AG09319 (cell line): ENCODE measurements around the gene AAMDC.
"Not testable (repeated sequence)": the region's sequence is repeated elsewhere in the genome, so short reads cannot be mapped to it uniquely, and the experiment has no call there.

ENCODE experiments used
- DNase-seq: peaks from one replicate; pipeline ENCODE4 v3.0.0-alpha.2; 2010; ENCODE audit warnings: low read depth; ENCODE audit errors: extremely low read depth
- CTCF ChIP-seq: IDR thresholded peaks from 2 replicates; pipeline ENCODE4 v1.5.1; 2011; ENCODE audit warnings: low read depth, mild to moderate bottlenecking, inconsistent platforms, low read length, moderate library complexity

The AAMDC gene

GRCh38 chr11:77884829-77885190 lies 63.9 kb downstream of the AAMDC start:
- no peak for DNase-seq
- TF ChIP-seq CTCF = no peak

GRCh38 chr11:77886401-77886800 lies 65.5 kb downstream of the AAMDC start:
- TF ChIP-seq CTCF = no peak
- DNase-seq = no peak

- DNase-seq = not testable (repeated sequence)
These were observed 68.1 kb downstream of the AAMDC start for GRCh38 chr11:77889045-77889444.

- not testable (repeated sequence) for DNase-seq
These were observed 69.2 kb downstream of the AAMDC start for GRCh38 chr11:77890100-77890614.

- DNase-seq = not testable (repeated sequence)
These were observed 69.7 kb downstream of the AAMDC start for GRCh38 chr11:77890619-77891056.

- DNase-seq = not testable (repeated sequence)
These were observed 70.3 kb downstream of the AAMDC start for GRCh38 chr11:77891256-77891655.

- DNase-seq = not testable (repeated sequence)
These were observed 70.8 kb downstream of the AAMDC start for GRCh38 chr11:77891703-77892102.

- not testable (repeated sequence) for DNase-seq
These were observed 74.0 kb downstream of the AAMDC start for GRCh38 chr11:77894949-77895348.

GRCh38 chr11:77908835-77909234 lies 87.9 kb downstream of the AAMDC start:
- TF ChIP-seq CTCF = no peak
- no peak for DNase-seq

GRCh38 chr11:77909277-77909676 lies 88.3 kb downstream of the AAMDC start:
- no peak for TF ChIP-seq CTCF
- DNase-seq = no peak

- not testable (repeated sequence) for DNase-seq
These were observed 89.9 kb downstream of the AAMDC start for GRCh38 chr11:77910828-77911227.

GRCh38 chr11:77913608-77914306 lies 92.8 kb downstream of the AAMDC start:
- not testable (repeated sequence) for DNase-seq

GRCh38 chr11:77914307-77914791 lies 93.4 kb downstream of the AAMDC start:
- peak; percentile 38 for DNase-seq

- DNase-seq = not testable (repeated sequence)
These were observed 96.8 kb downstream of the AAMDC start for GRCh38 chr11:77917713-77918112.
